Skeletal muscle cell (primary cell): ENCODE data around the gene SMAP1.

ENCODE experiments used
- DNase-seq: peaks from one replicate; pipeline ENCODE4 v3.0.0-alpha.2; 2010; ENCODE audit warnings: low read depth
- H3K4me3 ChIP-seq: 2 replicates; pipeline ENCODE4 v1.5.1; 2011; ENCODE audit warnings: low read depth, mild to moderate bottlenecking, control low read depth, low read length, moderate library complexity

Gene SMAP1

DNA sequence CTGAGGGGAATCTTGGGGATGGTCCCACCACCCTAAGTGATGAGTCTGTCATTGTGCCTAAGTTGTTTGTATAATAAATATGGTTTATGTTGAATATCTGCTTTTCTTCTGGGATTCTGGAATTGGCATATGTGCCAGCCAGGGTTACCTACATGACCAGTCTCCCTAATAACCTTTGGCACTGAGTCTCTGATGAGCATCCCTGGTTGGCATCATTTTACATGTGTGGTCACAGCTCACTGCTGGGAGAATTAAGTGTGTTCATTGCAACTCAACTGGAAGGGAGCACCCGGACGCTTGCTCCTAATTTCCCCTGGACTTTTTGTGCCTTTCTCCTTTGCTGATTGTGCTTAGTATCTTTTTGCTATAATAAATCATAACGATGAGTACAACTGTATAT lies 8.1 kb downstream of the SMAP1 start:
- no peak for DNase-seq
- H3K4me3 ChIP-seq, result no peak overlapping the region

GRCh38 chr6:70676821-70677220 lies 9.1 kb downstream of the SMAP1 start:
- no peak for DNase-seq
- H3K4me3 ChIP-seq, result no peak overlapping the region

DNA sequence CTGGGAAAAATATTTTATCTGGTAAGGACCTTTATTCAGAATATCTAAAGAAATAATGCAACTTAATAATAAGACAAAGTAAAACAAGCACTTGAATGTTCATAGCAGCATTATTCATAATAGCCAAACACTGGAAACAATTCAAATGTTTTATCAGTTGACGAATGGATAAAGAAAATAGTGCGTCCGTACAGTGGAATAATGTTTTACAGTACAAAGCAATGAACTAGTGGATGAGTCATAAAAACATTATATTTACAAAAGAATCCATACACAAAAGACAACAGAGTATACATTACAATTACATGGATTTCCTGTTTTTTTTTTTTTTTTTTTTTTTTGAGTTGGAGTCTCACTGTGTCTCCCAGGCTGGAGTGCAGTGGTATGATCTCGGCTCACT lies 12.7 kb downstream of the SMAP1 start:
- H3K4me3 ChIP-seq, result no peak overlapping the region
- DNase-seq, result no peak

- H3K4me3 ChIP-seq, result no peak overlapping the region
- no peak for DNase-seq
Measured at GRCh38 chr6:70684794-70685493, 17.3 kb downstream of the SMAP1 start.

DNA sequence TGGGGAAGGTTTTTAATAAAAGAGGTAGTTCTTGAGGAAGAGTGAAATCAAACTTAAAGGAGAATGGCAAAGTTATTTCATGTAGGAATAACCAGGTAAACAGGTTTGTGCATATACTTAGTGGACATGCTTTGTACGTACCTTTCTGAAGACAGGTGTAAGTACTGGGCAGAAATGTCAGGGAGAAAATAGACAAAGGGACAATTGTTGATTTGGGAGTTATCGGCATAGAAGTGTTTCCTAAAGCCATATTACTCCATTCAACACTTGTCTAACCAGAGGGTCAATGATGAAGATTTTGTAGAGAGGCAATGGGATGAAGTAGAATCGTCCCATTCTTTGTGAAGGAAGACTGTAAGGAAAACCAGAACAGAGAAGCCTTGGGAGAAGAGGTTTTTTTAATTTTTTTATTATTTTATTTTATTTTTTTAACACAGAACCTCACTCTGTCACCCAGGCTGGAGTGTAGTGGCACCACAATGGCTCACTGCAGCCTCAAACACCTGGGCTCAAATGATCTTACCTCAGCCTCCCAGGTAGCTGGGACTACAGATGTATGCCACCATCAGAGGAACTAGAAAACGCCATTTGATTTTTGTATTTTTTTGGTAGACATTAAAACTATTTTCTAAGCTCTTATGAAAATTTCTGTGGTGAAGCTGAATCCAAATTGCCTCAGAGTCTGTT lies 18.0 kb downstream of the SMAP1 start:
- H3K4me3 ChIP-seq, result no peak overlapping the region
- DNase-seq, result no peak

DNA sequence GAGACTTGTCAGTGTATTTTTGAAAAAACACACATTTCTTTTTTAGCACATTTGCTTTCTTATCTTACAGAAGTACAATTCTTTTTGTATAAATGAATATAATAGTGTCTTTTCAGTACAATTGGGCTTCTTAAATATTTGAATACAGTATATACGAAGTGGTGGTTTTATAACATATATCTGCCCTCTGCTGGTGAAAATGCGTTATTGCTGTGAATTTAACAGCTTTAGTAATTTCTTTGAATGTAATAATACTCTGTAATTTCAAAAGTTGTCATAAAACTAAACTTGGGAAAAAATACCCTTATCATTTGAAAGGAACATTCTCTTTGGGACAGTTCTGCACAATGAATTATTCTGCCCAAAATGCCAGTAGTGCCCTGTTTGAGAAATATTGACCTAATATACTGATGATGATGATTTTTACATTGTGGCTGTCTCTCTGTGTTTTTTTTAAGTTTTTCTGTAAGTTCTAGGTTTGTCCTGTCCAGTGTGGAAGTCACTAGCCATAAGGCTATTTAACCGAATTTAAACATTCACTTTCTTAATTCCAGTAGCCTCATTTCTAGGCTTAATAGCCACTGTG lies 19.0 kb downstream of the SMAP1 start:
- DNase-seq, result no peak
- no peak overlapping the region for H3K4me3 ChIP-seq

- no peak for DNase-seq
- H3K4me3 ChIP-seq, result no peak overlapping the region
Measured at GRCh38 chr6:70693887-70694286, 26.2 kb downstream of the SMAP1 start.

- no peak overlapping the region for H3K4me3 ChIP-seq
- no peak for DNase-seq
Measured at GRCh38 chr6:70694371-70694770, 26.7 kb downstream of the SMAP1 start.

- H3K4me3 ChIP-seq, result no peak overlapping the region
- DNase-seq, result no peak
Measured at GRCh38 chr6:70700922-70701876, 33.5 kb downstream of the SMAP1 start.

DNA sequence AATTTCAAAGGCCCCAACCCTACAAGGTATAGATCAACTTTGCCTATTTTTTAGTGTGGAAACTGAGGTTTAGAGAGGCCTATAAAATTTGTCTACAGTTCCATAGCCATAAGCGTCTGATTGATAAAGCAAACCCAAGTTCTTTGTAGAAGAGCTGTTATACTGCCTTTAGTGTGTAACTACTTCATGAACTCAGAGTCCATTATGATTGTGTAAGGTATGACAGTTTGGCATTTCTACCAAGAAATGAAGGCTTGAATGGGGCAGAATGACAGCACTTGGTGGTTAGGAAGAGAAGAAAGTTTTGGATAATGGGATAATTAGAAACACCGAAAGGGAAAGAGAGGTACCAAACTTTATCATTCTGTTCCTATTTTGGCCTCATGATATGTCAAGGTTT lies 38.1 kb downstream of the SMAP1 start:
- no peak overlapping the region for H3K4me3 ChIP-seq
- DNase-seq, result no peak

- DNase-seq, result no peak
Measured at GRCh38 chr6:70706491-70707123, 38.9 kb downstream of the SMAP1 start.

GRCh38 chr6:70707893-70708292 lies 40.2 kb downstream of the SMAP1 start:
- no peak for DNase-seq
- H3K4me3 ChIP-seq, result no peak overlapping the region

More at GRCh38 chr6:70706491-70707123, 38.9 kb downstream of the SMAP1 start:
- H3K4me3 ChIP-seq, result no peak overlapping the region

DNA sequence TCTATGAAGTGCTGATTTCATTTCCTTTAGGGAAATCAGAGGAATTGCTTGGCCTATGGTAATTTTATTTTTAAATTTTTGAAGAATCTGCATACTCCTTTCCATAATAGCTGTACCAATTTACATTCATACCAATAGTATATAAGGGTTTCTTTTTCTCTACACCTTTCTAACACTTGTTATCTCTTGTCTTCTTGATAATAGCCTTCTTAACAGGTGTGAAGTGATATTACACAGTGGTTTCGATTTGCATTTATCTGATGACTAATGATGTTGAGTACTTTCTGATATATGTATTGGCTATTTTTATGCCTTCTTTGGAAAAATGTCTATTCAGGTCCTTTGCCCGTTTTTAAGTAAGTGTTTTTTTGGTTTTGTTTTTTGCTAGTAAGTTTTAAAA lies 40.8 kb downstream of the SMAP1 start:
- DNase-seq, result no peak

DNA sequence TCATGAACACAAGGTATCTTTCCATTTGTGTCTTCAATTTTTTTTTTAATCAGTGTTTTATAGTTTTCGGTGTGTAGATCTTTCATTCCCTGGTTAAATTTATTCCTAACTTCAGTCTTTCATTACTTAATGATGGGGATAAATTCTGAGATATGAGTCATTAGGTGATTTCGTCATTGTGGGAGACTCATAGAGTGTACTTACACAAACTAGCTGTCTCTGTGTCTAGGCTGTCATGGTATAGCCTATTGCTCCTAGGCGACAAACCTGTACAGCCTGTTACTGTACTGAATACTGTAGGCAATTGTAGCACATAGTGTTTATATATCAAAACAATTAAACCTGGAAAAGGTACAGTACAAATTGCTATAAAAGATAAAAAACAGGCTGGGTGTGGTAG lies 42.1 kb downstream of the SMAP1 start:
- peak; percentile 60 for DNase-seq
- no peak overlapping the region for H3K4me3 ChIP-seq

More for the DNA sequence above, 40.8 kb downstream of the SMAP1 start:
- no peak overlapping the region for H3K4me3 ChIP-seq

- no peak for DNase-seq
- no peak overlapping the region for H3K4me3 ChIP-seq
Measured at GRCh38 chr6:70714716-70715257, 47.1 kb downstream of the SMAP1 start.

- H3K4me3 ChIP-seq, result no peak overlapping the region
- DNase-seq, result no peak
Measured at GRCh38 chr6:70717038-70717801, 49.5 kb downstream of the SMAP1 start.

DNA sequence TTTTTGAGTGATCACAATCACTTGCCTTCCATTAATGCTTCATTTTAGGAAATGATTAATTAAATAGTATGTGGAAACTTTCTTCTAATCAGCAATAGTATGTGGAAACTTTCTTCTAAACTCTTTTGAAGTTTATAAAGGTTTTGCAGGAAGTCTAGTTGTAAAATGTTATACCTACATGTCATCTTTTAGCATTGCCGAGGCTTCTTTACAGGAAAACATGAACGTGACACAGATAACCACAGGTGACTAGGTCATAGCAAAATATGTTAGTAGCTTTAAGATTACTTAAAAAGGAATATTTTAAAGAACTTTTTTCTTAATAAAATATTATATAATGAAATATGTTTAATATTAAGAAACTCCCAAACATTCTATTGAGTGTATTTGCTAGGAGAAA lies 56.8 kb downstream of the SMAP1 start:
- DNase-seq, result no peak
- no peak overlapping the region for H3K4me3 ChIP-seq

DNA sequence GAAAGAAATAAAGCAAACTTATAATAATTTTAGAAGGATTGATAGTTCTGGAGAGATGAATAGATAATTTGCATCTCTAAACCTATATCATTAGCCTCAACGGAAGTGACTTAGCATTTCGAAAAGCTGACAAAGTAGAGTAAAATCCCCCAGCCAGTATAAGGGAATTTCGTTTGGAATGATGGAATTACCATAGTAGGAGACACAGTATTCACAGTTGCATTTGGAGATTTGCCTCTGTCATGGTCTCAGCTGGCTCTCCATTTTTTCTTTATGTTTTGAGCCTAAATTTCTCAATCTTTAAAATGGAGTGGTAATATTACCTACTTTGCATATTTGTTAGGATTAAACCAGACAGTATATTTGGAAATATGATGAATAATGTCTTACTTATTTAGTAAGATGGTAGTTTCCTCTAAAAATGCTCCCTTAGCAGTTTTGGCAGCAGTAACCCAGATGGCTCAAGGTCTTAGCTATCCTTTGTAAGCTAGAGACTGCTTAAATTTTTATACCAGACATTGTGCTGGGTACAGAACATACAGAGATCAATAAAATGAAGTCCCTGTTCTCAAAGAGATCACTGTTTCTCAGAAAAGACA lies 58.2 kb downstream of the SMAP1 start:
- no peak overlapping the region for H3K4me3 ChIP-seq
- no peak for DNase-seq
